ENCODE results near the gene FANCI.

FANCI gene

DNA sequence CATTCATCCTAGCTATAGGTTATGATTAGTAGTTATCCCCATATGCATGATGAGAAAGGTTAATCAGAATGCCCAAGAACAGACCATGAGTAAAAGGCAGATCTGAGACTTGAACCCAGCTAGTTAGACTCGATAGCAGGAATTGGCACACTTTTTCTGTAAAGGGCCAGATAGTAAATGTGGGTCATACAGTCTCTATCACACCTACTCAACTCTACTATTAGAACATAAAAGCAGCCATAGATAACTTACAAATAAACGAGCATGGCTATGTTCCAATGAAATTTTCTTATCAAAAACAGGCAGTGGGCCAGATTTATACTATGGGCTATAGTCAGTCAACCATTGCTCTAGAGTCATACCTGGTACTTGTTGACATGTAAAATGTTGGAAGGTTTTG is 66.2 kb downstream of the FANCI start:
- Histone ChIP-seq H3K4me1 (ENCODE audit: insufficient read depth, poor library complexity, severe bottlenecking) (no peaks in the 10 kb centered on the region), H3K27me3 (ENCODE audit: insufficient read depth, poor library complexity, severe bottlenecking) (no peaks in the 10 kb centered on the region), H3K4me3 (ENCODE audit: severe bottlenecking) (no peak overlapping the region), H3K36me3 (ENCODE audit: low read depth) (peaks cover 97% of the 10 kb centered on the region), H3K9me3 (ENCODE audit: severe bottlenecking) (no peaks in the 10 kb centered on the region), H3K27ac (ENCODE audit: poor library complexity, severe bottlenecking) (no peak overlapping the region)
- no peak for ATAC-seq (ENCODE audit: low read depth)
- TF ChIP-seq, protein P1, sequence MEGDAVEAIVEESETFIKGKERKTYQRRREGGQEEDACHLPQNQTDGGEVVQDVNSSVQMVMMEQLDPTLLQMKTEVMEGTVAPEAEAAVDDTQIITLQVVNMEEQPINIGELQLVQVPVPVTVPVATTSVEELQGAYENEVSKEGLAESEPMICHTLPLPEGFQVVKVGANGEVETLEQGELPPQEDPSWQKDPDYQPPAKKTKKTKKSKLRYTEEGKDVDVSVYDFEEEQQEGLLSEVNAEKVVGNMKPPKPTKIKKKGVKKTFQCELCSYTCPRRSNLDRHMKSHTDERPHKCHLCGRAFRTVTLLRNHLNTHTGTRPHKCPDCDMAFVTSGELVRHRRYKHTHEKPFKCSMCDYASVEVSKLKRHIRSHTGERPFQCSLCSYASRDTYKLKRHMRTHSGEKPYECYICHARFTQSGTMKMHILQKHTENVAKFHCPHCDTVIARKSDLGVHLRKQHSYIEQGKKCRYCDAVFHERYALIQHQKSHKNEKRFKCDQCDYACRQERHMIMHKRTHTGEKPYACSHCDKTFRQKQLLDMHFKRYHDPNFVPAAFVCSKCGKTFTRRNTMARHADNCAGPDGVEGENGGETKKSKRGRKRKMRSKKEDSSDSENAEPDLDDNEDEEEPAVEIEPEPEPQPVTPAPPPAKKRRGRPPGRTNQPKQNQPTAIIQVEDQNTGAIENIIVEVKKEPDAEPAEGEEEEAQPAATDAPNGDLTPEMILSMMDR (IDR thresholded peaks at IDR 0.05; ENCODE audit: poor library complexity, severe bottlenecking), result no peak
- DNase-seq (ENCODE audit: low spot score), result no peak

DNA sequence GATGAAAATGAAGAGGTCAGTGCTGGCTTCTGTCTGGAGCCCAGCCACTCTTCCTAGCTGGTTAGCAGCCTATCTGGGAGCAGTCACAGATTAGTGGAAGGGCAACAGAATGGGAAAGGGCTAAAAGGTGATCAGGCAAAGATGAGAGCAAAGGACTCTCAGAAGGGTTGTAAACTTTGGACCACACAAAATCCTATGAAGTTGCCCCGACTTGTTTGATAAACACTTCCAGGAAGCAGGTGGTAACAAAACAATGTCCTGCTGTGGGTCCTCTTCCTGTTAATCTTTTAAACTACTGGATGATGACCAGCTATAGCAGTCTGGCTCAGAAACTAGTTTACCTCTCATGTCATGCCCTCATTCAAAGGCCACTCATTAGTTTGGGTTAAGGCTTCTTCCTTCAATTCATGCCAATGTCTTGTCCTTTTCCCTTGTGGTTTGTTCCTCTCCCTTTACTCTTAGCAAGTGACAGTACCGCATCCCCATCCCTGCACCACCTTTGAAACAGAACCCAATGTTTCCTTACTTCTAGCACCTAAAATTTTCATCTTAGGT is 71.7 kb downstream of the FANCI start:
- H3K9me3 ChIP-seq (ENCODE audit: severe bottlenecking), result no peaks in the 10 kb centered on the region
- H3K4me1 ChIP-seq (ENCODE audit: insufficient read depth, poor library complexity, severe bottlenecking), result no peaks in the 10 kb centered on the region
- no peaks in the 10 kb centered on the region for H3K27me3 ChIP-seq (ENCODE audit: insufficient read depth, poor library complexity, severe bottlenecking)
- 0 out of 3 replicates have a peak, but pooled peaks have one; percentile 7 for ATAC-seq (ENCODE audit: low read depth)
- H3K4me3 ChIP-seq (ENCODE audit: severe bottlenecking), result no peak overlapping the region
- DNase-seq (ENCODE audit: low spot score), result no peak
- peaks cover 97% of the 10 kb centered on the region for H3K36me3 ChIP-seq (ENCODE audit: low read depth)
- TF ChIP-seq, protein P1 (IDR thresholded peaks at IDR 0.05; ENCODE audit: poor library complexity, severe bottlenecking), result no peak
- no peak overlapping the region for H3K27ac ChIP-seq (ENCODE audit: poor library complexity, severe bottlenecking)

DNA sequence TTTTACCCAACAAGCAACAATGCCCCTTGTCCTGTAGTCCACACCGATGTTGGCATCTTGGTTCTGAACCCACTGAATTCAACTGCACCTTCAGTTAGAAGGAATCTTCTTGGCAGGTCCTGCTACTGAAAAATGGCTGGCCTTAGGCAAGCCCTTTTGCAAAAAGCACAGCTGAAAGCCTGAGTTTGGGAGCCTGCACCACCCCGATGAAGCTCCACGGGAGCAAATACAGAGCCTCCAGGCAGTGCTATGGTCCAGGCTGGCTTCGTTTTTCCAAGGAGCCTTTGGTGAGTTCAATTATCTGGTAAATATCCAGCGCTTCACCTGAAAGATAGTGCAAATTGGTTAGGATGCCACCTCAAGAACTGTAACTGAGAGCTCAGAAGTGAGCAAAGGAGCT is 72.7 kb downstream of the FANCI start:
- Histone ChIP-seq H3K4me1 (ENCODE audit: insufficient read depth, poor library complexity, severe bottlenecking) (no peaks in the 10 kb centered on the region), H3K27ac (ENCODE audit: poor library complexity, severe bottlenecking) (no peak overlapping the region), H3K27me3 (ENCODE audit: insufficient read depth, poor library complexity, severe bottlenecking) (no peaks in the 10 kb centered on the region), H3K9me3 (ENCODE audit: severe bottlenecking) (no peaks in the 10 kb centered on the region), H3K4me3 (ENCODE audit: severe bottlenecking) (no peak overlapping the region), H3K36me3 (ENCODE audit: low read depth) (peaks cover 100% of the 10 kb centered on the region)
- no peak for DNase-seq (ENCODE audit: low spot score)
- TF ChIP-seq, protein P1 (IDR thresholded peaks at IDR 0.05; ENCODE audit: poor library complexity, severe bottlenecking), result no peak
- no peak for ATAC-seq (ENCODE audit: low read depth)

DNA sequence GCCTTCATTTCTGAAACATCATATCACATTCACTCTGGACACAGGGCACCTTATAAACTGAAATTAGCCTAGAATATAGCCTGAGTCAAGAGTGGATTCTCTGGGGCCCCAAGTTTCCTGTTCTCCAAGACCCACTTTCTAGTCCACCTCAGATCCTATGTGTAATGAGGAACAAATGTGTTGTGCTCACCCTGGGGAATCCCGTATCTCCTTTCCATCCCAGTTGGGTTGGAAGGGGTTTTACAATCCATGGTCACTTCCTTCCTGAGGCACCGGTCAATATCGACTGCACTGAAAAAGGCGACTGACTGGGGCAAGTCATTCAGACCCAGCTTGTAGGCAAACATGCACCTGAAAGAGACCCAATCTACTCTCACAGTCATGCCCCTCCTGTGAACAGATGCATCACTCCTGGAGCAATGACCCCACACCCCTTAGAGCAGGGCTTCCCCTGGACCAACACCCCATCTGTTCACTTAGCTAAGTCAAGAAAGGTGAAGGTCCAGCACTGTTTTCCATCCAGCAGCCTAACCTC is 73.5 kb downstream of the FANCI start:
- ATAC-seq (ENCODE audit: low read depth) (no peak), DNase-seq (ENCODE audit: low spot score) (no peak)
- Histone ChIP-seq H3K4me3 (ENCODE audit: severe bottlenecking) (no peak overlapping the region), H3K27ac (ENCODE audit: poor library complexity, severe bottlenecking) (no peak overlapping the region), H3K36me3 (ENCODE audit: low read depth) (peaks cover 100% of the 10 kb centered on the region), H3K9me3 (ENCODE audit: severe bottlenecking) (no peaks in the 10 kb centered on the region), H3K27me3 (ENCODE audit: insufficient read depth, poor library complexity, severe bottlenecking) (no peaks in the 10 kb centered on the region), H3K4me1 (ENCODE audit: insufficient read depth, poor library complexity, severe bottlenecking) (no peaks in the 10 kb centered on the region)
- TF ChIP-seq, protein P1 (IDR thresholded peaks at IDR 0.05; ENCODE audit: poor library complexity, severe bottlenecking), result no peak

DNA sequence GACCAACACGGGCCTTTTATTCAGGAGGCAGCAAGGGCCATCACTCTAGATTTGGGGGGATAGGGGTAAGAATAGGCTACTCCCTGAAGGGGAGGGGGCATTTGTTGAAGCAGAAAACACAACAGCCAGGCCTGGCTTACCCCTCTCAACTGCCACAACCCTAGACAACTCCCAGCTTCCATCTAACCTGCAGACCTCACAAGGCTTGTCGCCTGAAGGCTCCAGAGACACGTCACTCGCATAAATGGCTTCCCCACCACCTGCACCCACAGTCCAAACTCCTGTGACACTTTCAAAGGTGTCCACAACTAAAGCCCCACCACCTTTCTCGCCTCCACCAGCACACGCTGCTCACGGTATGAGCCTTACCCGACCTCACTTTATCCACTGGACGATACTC is 75.9 kb downstream of the FANCI start:
- TF ChIP-seq, protein P1 (IDR thresholded peaks at IDR 0.05; ENCODE audit: poor library complexity, severe bottlenecking), result no peak
- Histone ChIP-seq H3K36me3 (ENCODE audit: low read depth) (peaks cover 100% of the 10 kb centered on the region), H3K27me3 (ENCODE audit: insufficient read depth, poor library complexity, severe bottlenecking) (no peaks in the 10 kb centered on the region), H3K9me3 (ENCODE audit: severe bottlenecking) (no peaks in the 10 kb centered on the region), H3K27ac (ENCODE audit: poor library complexity, severe bottlenecking) (no peak overlapping the region), H3K4me1 (ENCODE audit: insufficient read depth, poor library complexity, severe bottlenecking) (no peaks in the 10 kb centered on the region), H3K4me3 (ENCODE audit: severe bottlenecking) (no peak overlapping the region)
- DNase-seq (ENCODE audit: low spot score) (no peak), ATAC-seq (ENCODE audit: low read depth) (no peak)
